Glutamatergic neuron (in vitro differentiated cells): ENCODE measurements around the gene JARID2. TPM values are rescaled to one million over a fixed set of nuclear protein-coding genes. Genes with fewer than 3 reads are reported as not detected.
A peak's percentile ranks its signal among the peaks of the same experiment; 100 is the strongest.

Experiments used
- DNase-seq: peaks from one replicate; pipeline ENCODE4 v3.0.0; 2022
- H3K27ac Mint-ChIP-seq: one replicate; pipeline ENCODE4 v1.8.0; 2020; ENCODE audit warnings: mild to moderate bottlenecking, mixed read lengths, inconsistent platforms; ENCODE audit not compliant: unreplicated experiment
- H3K27me3 Mint-ChIP-seq: one replicate; pipeline ENCODE4 v1.8.0; 2020; ENCODE audit warnings: mild to moderate bottlenecking, moderate library complexity, mixed read lengths, inconsistent platforms; ENCODE audit not compliant: unreplicated experiment
- H3K36me3 Mint-ChIP-seq: one replicate; pipeline ENCODE4 v1.8.0; 2020; ENCODE audit warnings: mild to moderate bottlenecking, mixed read lengths, inconsistent platforms; ENCODE audit not compliant: unreplicated experiment
- H3K4me1 Mint-ChIP-seq: one replicate; pipeline ENCODE4 v1.8.0; 2020; ENCODE audit warnings: mild to moderate bottlenecking, low read depth, mixed read lengths, inconsistent platforms; ENCODE audit not compliant: unreplicated experiment
- H3K4me3 Mint-ChIP-seq: one replicate; pipeline ENCODE4 v1.8.0; 2020; ENCODE audit warnings: mild to moderate bottlenecking, mixed read lengths, inconsistent platforms; ENCODE audit not compliant: unreplicated experiment
- H3K9me3 Mint-ChIP-seq: one replicate; pipeline ENCODE4 v1.8.0; 2020; ENCODE audit warnings: mild to moderate bottlenecking, moderate library complexity, mixed read lengths, inconsistent platforms; ENCODE audit not compliant: unreplicated experiment
- total RNA-seq: library from RNA; stranded (reverse); fragmentation: NEBNext Ultra II Directional; extraction: Animal tissue kit (Norgen Biotek cat#: 25700); gene quantifications from one replicate; pipeline ENCODE4 v1.2.1, GENCODE V29; 2021; ENCODE audit not compliant: unreplicated experiment
- TF ChIP-seq, protein P1 (sequence below): fragments of 200-600 bp; sonication (generic); IDR thresholded peaks from one replicate; pipeline ENCODE4 v1.5.0; 2021; ENCODE audit not compliant: partially characterized antibody, unreplicated experiment

The JARID2 gene
- total RNA-seq, 1 donor from 2014 or later = 83.8 TPM

DNA sequence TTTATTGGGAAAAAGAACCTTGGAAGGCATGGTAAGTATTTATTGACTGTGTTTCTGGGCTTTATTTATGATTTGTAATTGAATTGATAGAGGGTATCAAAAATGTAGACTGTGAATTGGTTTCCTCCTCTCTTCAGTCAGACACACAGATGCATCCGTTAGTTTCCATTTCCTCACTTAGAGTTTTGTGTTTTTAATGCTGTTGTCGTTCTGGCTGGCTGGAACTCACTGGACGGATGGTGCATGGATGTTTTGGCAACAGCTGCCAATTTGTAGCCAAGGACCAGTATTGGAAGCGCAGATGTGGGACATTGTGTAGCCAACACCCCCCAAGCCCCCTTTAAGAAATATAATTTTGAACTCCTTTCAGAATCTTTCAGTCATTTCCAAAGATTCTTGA, 134.5 kb downstream of the JARID2 start:
- H3K4me3 Mint-ChIP-seq = no peak overlapping the region
- peak overlapping the region; percentile 23 for H3K27ac Mint-ChIP-seq
- H3K36me3 Mint-ChIP-seq = no peaks in the 10 kb centered on the region
- peaks cover 12% of the 10 kb centered on the region for H3K9me3 Mint-ChIP-seq
- H3K4me1 Mint-ChIP-seq = peaks cover 28% of the 10 kb centered on the region
- TF ChIP-seq, protein P1, sequence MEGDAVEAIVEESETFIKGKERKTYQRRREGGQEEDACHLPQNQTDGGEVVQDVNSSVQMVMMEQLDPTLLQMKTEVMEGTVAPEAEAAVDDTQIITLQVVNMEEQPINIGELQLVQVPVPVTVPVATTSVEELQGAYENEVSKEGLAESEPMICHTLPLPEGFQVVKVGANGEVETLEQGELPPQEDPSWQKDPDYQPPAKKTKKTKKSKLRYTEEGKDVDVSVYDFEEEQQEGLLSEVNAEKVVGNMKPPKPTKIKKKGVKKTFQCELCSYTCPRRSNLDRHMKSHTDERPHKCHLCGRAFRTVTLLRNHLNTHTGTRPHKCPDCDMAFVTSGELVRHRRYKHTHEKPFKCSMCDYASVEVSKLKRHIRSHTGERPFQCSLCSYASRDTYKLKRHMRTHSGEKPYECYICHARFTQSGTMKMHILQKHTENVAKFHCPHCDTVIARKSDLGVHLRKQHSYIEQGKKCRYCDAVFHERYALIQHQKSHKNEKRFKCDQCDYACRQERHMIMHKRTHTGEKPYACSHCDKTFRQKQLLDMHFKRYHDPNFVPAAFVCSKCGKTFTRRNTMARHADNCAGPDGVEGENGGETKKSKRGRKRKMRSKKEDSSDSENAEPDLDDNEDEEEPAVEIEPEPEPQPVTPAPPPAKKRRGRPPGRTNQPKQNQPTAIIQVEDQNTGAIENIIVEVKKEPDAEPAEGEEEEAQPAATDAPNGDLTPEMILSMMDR = no peak
- H3K27me3 Mint-ChIP-seq = peaks cover 2% of the 10 kb centered on the region
- DNase-seq = no peak

- Mint-ChIP-seq H3K36me3 (no peaks in the 10 kb centered on the region), H3K27ac (peak overlapping the region; percentile 75), H3K4me1 (peaks cover 40% of the 10 kb centered on the region), H3K27me3 (no peaks in the 10 kb centered on the region), H3K4me3 (peak overlapping the region; percentile 31), H3K9me3 (peaks cover 12% of the 10 kb centered on the region)
- TF ChIP-seq, protein P1 = no peak
- no peak for DNase-seq
Measured at GRCh38 chr6:15382089-15382488, 136.2 kb downstream of the JARID2 start.

- Mint-ChIP-seq H3K4me3 (no peak overlapping the region), H3K36me3 (no peaks in the 10 kb centered on the region), H3K9me3 (peaks cover 14% of the 10 kb centered on the region), H3K27me3 (no peaks in the 10 kb centered on the region), H3K4me1 (peaks cover 46% of the 10 kb centered on the region), H3K27ac (no peak overlapping the region)
- TF ChIP-seq, protein P1 = no peak
- no peak for DNase-seq
Measured at GRCh38 chr6:15382712-15383111, 136.8 kb downstream of the JARID2 start.

GRCh38 chr6:15384901-15385300, 139.0 kb downstream of the JARID2 start:
- peak overlapping the region; percentile 4 for H3K4me3 Mint-ChIP-seq
- peaks cover 55% of the 10 kb centered on the region for H3K4me1 Mint-ChIP-seq
- no peaks in the 10 kb centered on the region for H3K27me3 Mint-ChIP-seq
- H3K9me3 Mint-ChIP-seq = peaks cover 12% of the 10 kb centered on the region
- TF ChIP-seq, protein P1 = no peak
- DNase-seq = no peak
- H3K27ac Mint-ChIP-seq = peak overlapping the region; percentile 1
- H3K36me3 Mint-ChIP-seq = no peaks in the 10 kb centered on the region

GRCh38 chr6:15385521-15385920, 139.7 kb downstream of the JARID2 start:
- TF ChIP-seq, protein P1 = no peak
- H3K4me1 Mint-ChIP-seq = peaks cover 57% of the 10 kb centered on the region
- no peak overlapping the region for H3K27ac Mint-ChIP-seq

More at GRCh38 chr6:15385521-15385920, 139.7 kb downstream of the JARID2 start:
- DNase-seq = no peak
- no peak overlapping the region for H3K4me3 Mint-ChIP-seq
- H3K9me3 Mint-ChIP-seq = peaks cover 12% of the 10 kb centered on the region
- H3K36me3 Mint-ChIP-seq = no peaks in the 10 kb centered on the region
- peaks cover 2% of the 10 kb centered on the region for H3K27me3 Mint-ChIP-seq
